Suppressor macrophage (primary cell): ENCODE results near the gene SEPTIN14.
"Not testable (repeated sequence)": the region's sequence is repeated elsewhere in the genome, so short reads cannot be mapped to it uniquely, and the experiment has no call there.

Source experiments
- DNase-seq, 4 experiments: peaks; one replicate each; pipeline ENCODE4 v3.0.0-alpha.2; 2020 to 2022
- total RNA-seq, 17 experiments: gene quantifications; one replicate each; lab custom pipeline; 2026; ENCODE audit warnings: mixed read lengths in 6 of 17, inconsistent platforms in 3 of 17; lab: John Stamatoyannopoulos, UW

The SEPTIN14 gene
- 0 to 1.5 (median 0) reads per million in 17 experiments for total RNA-seq

DNA sequence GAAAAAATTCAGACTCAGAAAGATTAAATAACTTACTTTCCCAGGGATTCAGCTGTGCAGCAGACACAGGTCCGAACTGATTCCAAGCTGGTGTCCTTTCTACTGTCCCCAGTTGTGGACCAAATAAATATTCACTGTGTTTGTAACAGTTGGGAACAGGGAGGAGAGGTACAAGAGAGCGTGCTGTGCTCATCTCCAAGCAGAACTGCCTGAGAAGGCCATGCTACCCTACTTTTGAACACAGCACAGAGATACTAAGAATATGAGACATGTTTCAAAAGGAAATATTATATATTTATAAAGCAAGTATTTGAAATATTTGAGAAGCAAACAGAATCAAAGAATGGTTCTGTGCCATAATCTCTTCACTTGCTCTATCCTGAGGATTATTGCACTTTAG, at the start of gene SEPTIN14:
Gene SEPTIN14, minus strand, starts transcription at position 101 of the 400 bp plus-strand sequence. CDS start 756 bp downstream, outside the sequence.
- DNase-seq = not testable (repeated sequence)

- DNase-seq = peak in 1 of 4 experiments; percentile 1
Measured at GRCh38 chr7:55903985-55904759, 41.6 kb upstream of the SEPTIN14 start.

- not testable (repeated sequence) for DNase-seq
Measured at GRCh38 chr7:55901059-55901458, 38.5 kb upstream of the SEPTIN14 start.

GRCh38 chr7:55898287-55898686, 35.7 kb upstream of the SEPTIN14 start:
- no peak for DNase-seq

GRCh38 chr7:55895021-55895420, 32.5 kb upstream of the SEPTIN14 start:
- DNase-seq = no peak

- no peak for DNase-seq
Measured at GRCh38 chr7:55893940-55894339, 31.4 kb upstream of the SEPTIN14 start.

- not testable (repeated sequence) for DNase-seq
Measured at GRCh38 chr7:55888378-55888777, 25.8 kb upstream of the SEPTIN14 start.

- DNase-seq = peak in 1 of 4 experiments; percentile 9
Measured at GRCh38 chr7:55887821-55888247, 25.3 kb upstream of the SEPTIN14 start.

GRCh38 chr7:55884321-55884720, 21.8 kb upstream of the SEPTIN14 start:
- DNase-seq = no peak

GRCh38 chr7:55878691-55879090, 16.1 kb upstream of the SEPTIN14 start:
- DNase-seq = no peak

- DNase-seq = no peak
Measured at GRCh38 chr7:55877308-55877707, 14.8 kb upstream of the SEPTIN14 start.

DNA sequence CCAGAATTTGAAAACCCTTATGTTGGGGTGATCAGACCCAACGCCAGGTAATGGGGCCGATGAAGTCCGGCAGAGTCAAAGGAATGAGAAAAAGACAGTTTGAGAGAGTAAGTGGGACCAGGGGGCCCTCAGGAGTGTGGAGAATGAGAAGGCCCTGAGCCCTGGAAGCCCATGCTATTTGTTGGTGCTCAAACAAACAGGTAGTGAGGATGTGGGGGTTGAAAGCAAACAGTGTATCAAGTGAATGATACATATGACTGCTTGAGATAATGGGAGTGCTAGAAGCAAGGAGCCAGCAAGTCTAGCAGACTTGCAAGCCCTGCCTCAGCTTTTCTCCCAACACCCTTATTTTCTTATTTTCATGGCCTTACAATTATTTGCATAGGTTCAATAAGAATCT, 11.2 kb upstream of the SEPTIN14 start:
- no peak for DNase-seq

- no peak for DNase-seq
Measured at GRCh38 chr7:55871932-55872485, 9.5 kb upstream of the SEPTIN14 start.

GRCh38 chr7:55868989-55869388, 6.4 kb upstream of the SEPTIN14 start:
- not testable (repeated sequence) for DNase-seq

DNA sequence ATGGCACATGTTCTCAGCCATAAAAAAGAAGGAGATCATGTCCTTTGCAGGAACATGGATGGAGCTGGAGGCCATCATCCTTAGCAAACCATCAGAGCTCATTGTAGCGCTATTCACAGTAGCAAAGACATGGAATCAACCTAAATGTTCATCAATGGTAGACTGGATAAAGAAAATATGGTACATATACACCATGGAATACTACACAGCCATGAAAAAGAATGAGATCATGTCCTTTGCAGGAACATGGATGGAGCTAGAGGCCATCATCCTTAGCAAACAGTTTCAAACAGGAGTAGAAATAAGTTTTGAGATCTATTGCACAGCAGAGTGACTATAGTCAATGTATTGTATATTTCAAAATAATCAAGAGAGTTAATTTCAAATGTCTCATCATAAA, 17.4 kb downstream of the SEPTIN14 start:
- not testable (repeated sequence) for DNase-seq

- DNase-seq = no peak
Measured at GRCh38 chr7:55838595-55838994, 24.0 kb downstream of the SEPTIN14 start.

- no peak for DNase-seq
Measured at GRCh38 chr7:55827577-55827976, 35.0 kb downstream of the SEPTIN14 start.

DNA sequence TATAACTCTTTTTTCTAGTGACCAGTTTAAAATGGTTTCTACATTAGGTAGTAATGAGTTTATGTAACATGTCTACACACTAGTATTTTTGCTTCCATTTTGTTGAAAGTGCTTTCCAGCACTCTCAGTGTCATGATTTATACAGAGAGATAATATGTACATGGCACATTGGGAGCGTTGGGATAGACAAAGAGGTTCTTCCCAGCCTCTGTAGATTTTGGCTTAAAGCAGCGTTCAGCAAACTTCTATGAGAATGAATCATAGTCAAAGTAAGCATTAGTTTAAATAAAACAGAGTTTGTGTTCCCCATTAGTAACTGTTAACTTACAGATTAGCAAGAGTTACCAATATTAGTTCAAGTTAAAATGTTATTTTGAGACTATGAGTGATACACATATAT, 43.9 kb downstream of the SEPTIN14 start:
- no peak for DNase-seq

DNA sequence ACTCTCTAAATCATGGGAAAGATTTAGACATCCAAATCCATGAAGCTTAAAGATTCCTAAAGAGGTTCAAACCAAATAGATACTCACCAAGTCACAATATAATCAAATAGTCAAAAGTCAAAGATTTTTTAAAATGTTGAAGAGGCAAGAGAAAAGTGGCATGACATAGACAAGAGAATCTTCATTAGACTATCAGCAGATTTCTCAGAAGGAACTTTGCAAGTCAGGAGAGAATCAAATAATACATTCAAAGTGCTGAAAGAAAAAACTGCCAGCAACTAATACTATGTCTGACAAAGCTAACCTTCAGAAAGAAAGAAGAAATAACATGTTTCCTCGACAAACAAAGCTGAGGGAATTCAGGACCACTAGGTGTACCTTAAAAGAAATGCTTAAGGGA, 65.3 kb downstream of the SEPTIN14 start:
- DNase-seq = not testable (repeated sequence)

GRCh38 chr7:55794527-55794926, 68.0 kb downstream of the SEPTIN14 start:
- DNase-seq = no peak

- no peak for DNase-seq
Measured at GRCh38 chr7:55792048-55792447, 70.5 kb downstream of the SEPTIN14 start.

- no peak for DNase-seq
Measured at GRCh38 chr7:55787796-55788195, 74.8 kb downstream of the SEPTIN14 start.

DNA sequence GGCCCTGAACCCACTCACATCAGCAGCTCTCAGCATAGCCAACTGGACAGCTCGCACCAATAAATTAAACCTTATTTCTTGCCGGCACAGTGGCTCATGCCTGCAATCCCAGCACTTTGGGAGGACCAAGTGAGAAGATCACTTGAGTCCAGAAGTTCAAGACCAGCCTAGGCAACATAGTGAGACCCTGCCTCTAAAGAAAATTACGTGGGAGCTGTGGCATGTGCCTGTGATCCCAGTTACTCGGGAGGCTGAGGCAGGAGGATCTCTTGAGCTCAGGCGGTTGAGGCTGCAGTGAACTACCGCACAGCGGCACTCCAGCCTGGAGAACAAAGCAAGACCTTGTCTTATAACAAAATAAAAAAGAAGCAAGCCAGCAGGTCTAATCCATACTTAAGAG, 75.7 kb downstream of the SEPTIN14 start:
- DNase-seq = no peak

DNA sequence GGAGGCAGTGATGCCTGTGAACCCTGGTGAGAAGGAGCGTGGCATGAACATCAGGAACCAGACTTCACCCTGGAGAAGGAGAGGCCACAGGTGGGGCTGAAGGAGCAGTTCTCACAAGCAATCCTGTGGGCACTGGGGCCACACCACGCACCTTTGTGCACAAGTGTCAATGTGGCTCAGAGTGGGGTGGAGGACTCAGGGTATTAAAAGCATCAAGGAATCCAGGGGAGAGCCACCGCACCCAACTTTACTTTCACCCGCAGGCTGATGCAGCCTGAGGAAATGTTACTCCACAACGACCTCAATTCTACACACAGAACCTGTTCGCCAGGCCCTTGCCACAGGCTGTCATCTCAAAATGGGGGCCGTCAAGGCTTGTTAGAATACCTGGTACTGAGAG, 77.1 kb downstream of the SEPTIN14 start:
- DNase-seq = not testable (repeated sequence)
